ENCODE measurements around the gene ARSH. TPM values are rescaled to one million over a fixed set of nuclear protein-coding genes. Genes with fewer than 3 reads are reported as not detected.
A peak's percentile ranks its signal among the peaks of the same experiment; 100 is the strongest.

The ARSH gene
- total RNA-seq, 2 donors from 2014 or later: not detected

DNA sequence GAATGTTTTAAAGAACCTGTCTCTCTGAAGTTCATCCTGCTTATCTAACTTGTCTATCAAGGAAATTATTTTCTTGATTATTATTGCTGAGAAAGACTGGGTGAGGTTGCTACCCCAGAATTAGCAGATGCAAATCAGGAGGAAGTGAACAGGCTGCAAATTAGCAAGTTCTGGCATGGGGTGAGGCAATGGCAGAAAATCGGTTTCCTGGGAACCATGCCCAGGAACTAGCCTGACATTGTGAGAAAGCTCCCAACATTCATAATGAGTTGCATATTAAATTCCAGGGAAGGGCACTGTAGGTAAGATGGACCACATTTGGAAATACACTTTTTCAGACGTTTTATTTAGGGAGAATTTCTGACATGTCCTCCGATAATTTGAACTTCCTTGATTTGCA lies 46.5 kb downstream of the ARSH start:
- H3K9me3 ChIP-seq: no peaks in the 10 kb centered on the region
- H3K4me1 ChIP-seq (replicated peaks): no peaks in the 10 kb centered on the region
- H3K36me3 ChIP-seq: no peaks in the 10 kb centered on the region
- TF ChIP-seq POLR2A (IDR thresholded peaks at IDR 0.05) (no peak), POLR2AphosphoS5 (IDR thresholded peaks at IDR 0.05) (no peak)
- TF ChIP-seq, protein P1, sequence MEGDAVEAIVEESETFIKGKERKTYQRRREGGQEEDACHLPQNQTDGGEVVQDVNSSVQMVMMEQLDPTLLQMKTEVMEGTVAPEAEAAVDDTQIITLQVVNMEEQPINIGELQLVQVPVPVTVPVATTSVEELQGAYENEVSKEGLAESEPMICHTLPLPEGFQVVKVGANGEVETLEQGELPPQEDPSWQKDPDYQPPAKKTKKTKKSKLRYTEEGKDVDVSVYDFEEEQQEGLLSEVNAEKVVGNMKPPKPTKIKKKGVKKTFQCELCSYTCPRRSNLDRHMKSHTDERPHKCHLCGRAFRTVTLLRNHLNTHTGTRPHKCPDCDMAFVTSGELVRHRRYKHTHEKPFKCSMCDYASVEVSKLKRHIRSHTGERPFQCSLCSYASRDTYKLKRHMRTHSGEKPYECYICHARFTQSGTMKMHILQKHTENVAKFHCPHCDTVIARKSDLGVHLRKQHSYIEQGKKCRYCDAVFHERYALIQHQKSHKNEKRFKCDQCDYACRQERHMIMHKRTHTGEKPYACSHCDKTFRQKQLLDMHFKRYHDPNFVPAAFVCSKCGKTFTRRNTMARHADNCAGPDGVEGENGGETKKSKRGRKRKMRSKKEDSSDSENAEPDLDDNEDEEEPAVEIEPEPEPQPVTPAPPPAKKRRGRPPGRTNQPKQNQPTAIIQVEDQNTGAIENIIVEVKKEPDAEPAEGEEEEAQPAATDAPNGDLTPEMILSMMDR (IDR thresholded peaks at IDR 0.05): no peak
- no peaks in the 10 kb centered on the region for H3K27me3 ChIP-seq (replicated peaks; ENCODE audit: insufficient read depth)
- intact Hi-C loops (cut with DNase I): no loop called here
- no peak overlapping the region for H3K27ac ChIP-seq
- no peak for DNase-seq (ENCODE audit: low spot score)
- 26% methylated on average over 3 of the region's 3 CpGs for WGBS
- no peak overlapping the region for H3K4me3 ChIP-seq

DNA sequence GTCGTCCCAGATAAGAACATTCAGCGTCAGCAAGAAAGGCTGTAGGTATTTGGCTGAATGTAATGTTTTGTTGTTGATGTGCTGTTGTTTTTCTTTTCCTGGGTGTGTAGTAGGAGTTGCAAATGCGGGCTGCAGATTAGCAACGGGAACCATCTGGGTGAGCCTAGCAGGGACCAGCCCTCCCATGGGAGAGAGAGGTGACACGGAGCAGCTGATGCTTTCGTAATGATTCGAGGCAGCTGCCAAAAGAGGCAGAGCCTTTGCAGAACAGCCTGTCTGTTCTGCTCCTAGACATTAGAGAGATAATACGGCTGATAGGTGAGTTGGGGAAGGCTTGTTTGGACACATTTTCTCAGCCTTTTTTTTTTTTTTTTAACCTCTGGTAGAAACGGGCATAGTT lies 60.2 kb downstream of the ARSH start:
- H3K4me3 ChIP-seq: no peak overlapping the region
- WGBS: 8% methylated on average over 9 of the region's 9 CpGs
- peak; percentile 14 for DNase-seq (ENCODE audit: low spot score)
- intact Hi-C loops (cut with DNase I): no loop called here
- no peak overlapping the region for H3K27ac ChIP-seq
- no peaks in the 10 kb centered on the region for H3K4me1 ChIP-seq (replicated peaks)
- TF ChIP-seq, protein P1 (IDR thresholded peaks at IDR 0.05): no peak
- TF ChIP-seq POLR2AphosphoS5 (IDR thresholded peaks at IDR 0.05): peak; percentile 39
- no peaks in the 10 kb centered on the region for H3K36me3 ChIP-seq
- no peaks in the 10 kb centered on the region for H3K9me3 ChIP-seq
- no peaks in the 10 kb centered on the region for H3K27me3 ChIP-seq (replicated peaks; ENCODE audit: insufficient read depth)

DNA sequence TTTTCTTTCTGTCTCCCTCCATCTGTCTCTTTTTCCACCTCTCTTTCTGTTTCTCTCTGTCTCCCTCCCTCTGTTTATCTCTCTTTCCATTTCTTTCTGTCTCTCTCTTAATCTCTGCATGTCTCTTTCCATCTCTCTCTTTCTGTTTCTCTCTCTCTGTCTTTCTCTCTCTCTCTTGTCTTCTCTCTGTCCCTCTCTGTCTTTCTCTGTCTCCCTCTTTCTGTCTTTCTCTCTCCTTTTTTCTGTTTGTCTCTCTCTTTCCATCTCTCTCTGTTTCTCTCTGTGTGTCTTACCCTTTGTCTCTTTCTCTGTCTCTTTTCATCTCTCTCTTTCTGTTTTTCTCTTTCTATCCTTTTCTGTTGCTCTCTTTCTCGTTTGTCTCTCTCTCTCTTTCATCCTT lies 69.6 kb downstream of the ARSH start:
- intact Hi-C loops (cut with DNase I): no loop called here

DNA sequence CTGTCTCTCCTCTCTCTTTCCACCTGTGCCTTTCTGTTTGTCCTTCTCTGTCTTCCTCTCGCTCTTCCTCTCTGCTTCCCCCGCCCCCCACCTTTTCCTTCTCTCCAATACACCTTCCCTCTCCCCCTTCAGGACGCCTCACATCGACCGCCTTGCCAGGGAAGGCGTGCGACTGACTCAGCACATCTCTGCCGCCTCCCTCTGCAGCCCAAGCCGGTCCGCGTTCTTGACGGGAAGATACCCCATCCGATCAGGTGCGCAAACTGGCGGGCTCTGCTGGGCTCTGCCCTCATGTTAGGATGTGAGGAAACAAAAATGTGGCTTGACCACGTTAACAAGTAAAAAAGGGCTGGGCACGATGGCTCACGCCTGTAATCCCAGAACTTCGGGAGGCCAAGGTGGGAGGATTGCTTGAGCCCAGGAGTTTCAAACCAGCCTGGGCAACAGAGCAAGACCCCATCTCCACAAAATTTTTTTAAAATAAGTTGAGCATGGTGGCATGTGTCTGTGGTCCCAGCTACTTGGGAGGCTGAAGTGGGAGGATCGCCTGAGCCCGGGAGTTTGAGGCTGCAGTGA lies 70.2 kb downstream of the ARSH start:
- TF ChIP-seq POLR2A (IDR thresholded peaks at IDR 0.05) (no peak), POLR2AphosphoS5 (IDR thresholded peaks at IDR 0.05) (no peak)
- TF ChIP-seq, protein P1 (IDR thresholded peaks at IDR 0.05): no peak
- Histone ChIP-seq H3K27me3 (replicated peaks; ENCODE audit: insufficient read depth) (no peaks in the 10 kb centered on the region), H3K9me3 (no peaks in the 10 kb centered on the region), H3K36me3 (no peaks in the 10 kb centered on the region), H3K27ac (no peak overlapping the region), H3K4me3 (no peak overlapping the region), H3K4me1 (replicated peaks) (no peaks in the 10 kb centered on the region)
- WGBS: 34% methylated on average over 19 of the region's 21 CpGs
- no peak for DNase-seq (ENCODE audit: low spot score)
- intact Hi-C loops (cut with DNase I): no loop called here

More for the DNA sequence above, 69.6 kb downstream of the ARSH start:
- Histone ChIP-seq H3K4me1 (replicated peaks) (no peaks in the 10 kb centered on the region), H3K36me3 (no peaks in the 10 kb centered on the region), H3K27me3 (replicated peaks; ENCODE audit: insufficient read depth) (no peaks in the 10 kb centered on the region), H3K27ac (no peak overlapping the region), H3K9me3 (no peaks in the 10 kb centered on the region), H3K4me3 (no peak overlapping the region)
- 33% methylated on average over 1 of the region's 1 CpG for WGBS
- DNase-seq (ENCODE audit: low spot score): no peak
- TF ChIP-seq, protein P1 (IDR thresholded peaks at IDR 0.05): no peak
- TF ChIP-seq POLR2AphosphoS5 (IDR thresholded peaks at IDR 0.05) (no peak), POLR2A (IDR thresholded peaks at IDR 0.05) (no peak)

Small RNA genes within 50 kb of the gene (small RNA-seq; reads per million reads assigned to genes)
- gene RN7SL578P: 0 reads per million in 2 donors

Other genes starting within 250 kb of the ARSH start
- 1 to 10 TPM; 4.6 to 5.2 TPM for gene GYG2, start 177.6 kb upstream of the ARSH start, total RNA-seq
- gene ARSD, start 77.2 kb upstream of the ARSH start, total RNA-seq: 10 to 100 TPM; 52.1 to 69.5 TPM
- gene ARSF, start 34.9 kb downstream of the ARSH start, total RNA-seq: under 1 TPM in 1 of 2 donors, not detected in 1; 0.23 TPM